Measurements from ENCODE around the gene NPLOC4.
A peak's percentile ranks its signal among the peaks of the same experiment; 100 is the strongest.

Gene NPLOC4

DNA sequence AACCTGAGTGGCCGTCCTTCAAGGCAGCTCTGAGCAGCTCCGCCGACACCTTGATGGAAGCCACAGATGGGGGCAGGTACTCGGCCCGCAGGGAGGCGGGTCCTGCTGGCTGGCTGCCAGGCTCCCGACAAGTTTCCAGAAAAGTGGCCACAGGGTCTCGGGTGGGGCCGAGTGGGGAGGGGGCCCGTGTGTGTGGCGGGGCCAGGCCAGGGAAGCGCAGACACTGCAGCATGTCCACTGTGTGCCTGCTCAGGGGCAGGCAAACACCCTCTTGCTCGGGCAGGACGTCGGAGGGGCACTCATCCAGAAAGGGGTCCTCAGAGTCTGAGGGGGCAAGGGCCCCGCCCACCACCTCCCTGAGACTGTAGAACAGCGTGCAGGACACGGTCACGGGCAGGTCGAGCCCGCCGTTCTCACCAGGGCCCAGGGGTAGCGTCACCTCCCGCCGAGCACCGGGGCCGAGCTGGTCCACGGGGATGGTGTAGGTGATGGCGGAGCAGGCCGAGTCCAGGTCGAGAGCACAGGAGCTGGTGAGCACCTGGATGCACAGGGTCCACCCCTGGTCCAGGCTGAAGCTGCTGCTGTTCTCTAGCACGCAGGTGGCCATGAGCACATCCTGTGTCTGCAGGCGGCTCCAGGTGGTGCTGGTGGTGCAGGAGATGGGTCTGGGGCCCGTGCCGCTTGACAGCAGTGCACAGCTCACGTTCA is 89.9 kb downstream of the NPLOC4 start:
- DNase-seq (ENCODE audit: low read depth in 3 of 3), result no peak

- DNase-seq (ENCODE audit: low read depth in 3 of 3), result no peak
Measured at GRCh38 chr17:81545160-81545949, 91.6 kb downstream of the NPLOC4 start.

DNA sequence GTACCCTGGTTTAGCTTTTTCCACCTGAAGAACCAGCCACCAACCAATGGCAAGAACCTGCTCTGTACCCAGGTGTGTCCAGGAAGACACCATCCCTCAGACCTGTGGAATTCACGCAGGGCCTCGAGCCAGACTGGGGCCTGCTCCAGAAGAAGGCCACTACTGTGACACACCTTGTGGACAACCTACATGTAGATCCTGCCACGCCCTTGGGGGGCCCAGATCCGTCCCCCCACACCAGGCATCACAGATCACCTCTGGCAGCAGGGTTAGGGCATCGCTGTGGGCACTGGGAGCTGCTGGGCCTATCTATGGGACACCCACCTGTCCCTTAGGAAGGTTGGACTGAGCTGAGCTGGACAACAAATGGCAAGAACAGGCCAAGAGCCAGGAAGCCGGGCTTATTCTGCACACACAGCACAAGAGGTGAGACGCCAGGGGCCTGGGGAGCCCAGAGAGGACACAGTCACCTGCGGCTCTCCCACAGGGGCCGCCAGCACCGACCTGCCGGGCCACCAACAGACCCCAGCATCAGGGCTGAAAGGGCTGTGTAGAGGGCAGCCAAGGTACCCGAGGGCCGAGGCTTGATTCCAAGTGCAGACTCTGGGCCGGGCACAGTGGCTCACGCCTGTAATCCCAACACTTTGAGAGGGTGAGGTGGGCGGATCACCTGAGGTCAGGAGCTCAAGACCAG is 92.5 kb downstream of the NPLOC4 start:
- no peak for DNase-seq (ENCODE audit: low read depth in 3 of 3)

DNA sequence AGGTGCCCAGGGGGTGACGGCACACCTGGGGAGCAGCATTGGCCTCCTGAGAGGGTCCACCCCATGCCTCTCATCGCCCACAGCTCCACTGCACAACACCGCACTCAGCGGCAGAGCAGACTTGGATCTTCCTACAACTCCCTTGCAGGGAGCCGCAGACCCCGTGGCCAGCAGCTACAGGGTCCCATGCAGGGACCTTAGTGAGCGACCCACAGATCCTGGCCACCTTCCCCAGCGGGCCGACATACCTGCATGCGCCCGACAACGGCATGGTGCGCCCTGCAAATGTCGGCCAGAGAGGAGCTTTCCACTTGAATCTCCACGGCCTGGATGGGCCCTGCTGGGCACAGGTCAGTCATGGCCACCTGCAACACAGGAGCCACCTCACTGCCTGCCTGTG is 93.2 kb downstream of the NPLOC4 start:
- DNase-seq (ENCODE audit: low read depth in 3 of 3), result no peak

- no peak for DNase-seq (ENCODE audit: low read depth in 3 of 3)
Measured at GRCh38 chr17:81543339-81543675, 93.6 kb downstream of the NPLOC4 start.

DNA sequence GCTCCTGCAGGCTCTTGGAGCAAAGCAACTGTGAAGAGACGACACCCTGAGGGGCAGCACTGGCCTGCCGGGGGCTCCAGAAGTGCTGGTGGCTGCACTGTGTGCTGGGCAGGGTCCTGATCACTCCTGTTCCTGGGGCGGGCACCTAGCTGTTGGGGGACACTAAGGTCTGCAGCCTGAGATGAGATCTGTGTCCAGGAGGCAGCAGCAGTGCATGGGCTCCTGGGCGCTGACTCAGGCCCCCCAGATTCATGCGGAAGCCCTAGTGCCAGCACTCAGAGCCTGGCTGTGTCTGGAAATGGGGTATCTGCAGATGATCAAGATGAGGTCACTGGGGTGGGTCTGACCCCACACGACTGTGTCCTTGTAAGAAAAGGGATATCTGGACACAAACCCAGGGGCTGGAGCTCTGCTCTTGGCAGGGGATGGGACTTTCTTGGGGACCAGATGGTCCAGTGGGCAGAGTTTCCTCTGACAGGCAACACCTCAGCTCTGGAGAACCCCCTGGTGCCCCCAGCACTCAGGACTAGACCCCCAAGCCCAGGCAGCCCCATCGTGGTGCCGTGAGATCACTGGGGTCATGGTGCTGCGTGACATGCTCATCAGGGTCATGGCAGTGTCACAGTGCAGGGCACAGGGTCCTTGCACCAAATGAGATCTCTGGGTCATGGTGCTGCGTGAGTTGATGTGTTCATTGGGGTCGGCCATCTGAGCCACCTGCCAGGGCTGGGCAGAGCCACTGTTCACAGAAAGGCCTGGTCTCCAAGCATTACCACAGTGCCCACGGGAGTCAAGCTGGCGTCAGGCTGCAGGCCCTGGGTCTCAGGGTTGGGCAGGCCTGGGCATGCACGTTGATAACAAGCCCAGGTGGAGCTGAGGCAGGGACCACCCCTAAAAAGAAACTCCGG is 94.2 kb downstream of the NPLOC4 start:
- DNase-seq (ENCODE audit: low read depth in 3 of 3), result no peak

GRCh38 chr17:81541123-81541522 is 95.8 kb downstream of the NPLOC4 start:
- DNase-seq (ENCODE audit: low read depth in 3 of 3), result no peak

DNA sequence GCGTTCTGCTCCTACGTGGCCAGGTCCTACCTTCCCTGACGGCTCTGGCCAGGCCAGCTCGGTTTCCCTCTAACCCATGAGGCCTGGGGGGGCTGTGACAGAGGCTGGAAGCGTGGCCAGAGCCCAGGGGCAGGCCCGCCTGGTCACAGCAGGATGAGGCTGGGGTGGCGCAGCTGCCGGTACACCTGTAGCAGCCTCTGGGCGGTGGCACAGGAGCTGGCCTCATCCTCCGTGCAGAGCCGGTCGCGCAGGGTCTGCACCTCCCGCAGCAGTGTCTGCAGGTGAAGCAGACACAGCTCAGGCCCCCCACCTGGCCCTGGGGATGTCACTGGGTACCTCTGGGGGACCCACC is 96.3 kb downstream of the NPLOC4 start:
- DNase-seq (ENCODE audit: low read depth in 3 of 3), result no peak

- DNase-seq (ENCODE audit: low read depth in 3 of 3), result no peak
Measured at GRCh38 chr17:81539961-81540675, 96.8 kb downstream of the NPLOC4 start.

- DNase-seq (ENCODE audit: low read depth in 3 of 3), result no peak
Measured at GRCh38 chr17:81539571-81539900, 97.4 kb downstream of the NPLOC4 start.

- no peak for DNase-seq (ENCODE audit: low read depth in 3 of 3)
Measured at GRCh38 chr17:81538651-81539570, 98.0 kb downstream of the NPLOC4 start.

GRCh38 chr17:81537856-81538555 is 98.9 kb downstream of the NPLOC4 start:
- no peak for DNase-seq (ENCODE audit: low read depth in 3 of 3)

GRCh38 chr17:81537343-81537855 is 99.5 kb downstream of the NPLOC4 start:
- peak in 1 of 3 experiments; percentile 38 for DNase-seq (ENCODE audit: low read depth in 3 of 3)

DNA sequence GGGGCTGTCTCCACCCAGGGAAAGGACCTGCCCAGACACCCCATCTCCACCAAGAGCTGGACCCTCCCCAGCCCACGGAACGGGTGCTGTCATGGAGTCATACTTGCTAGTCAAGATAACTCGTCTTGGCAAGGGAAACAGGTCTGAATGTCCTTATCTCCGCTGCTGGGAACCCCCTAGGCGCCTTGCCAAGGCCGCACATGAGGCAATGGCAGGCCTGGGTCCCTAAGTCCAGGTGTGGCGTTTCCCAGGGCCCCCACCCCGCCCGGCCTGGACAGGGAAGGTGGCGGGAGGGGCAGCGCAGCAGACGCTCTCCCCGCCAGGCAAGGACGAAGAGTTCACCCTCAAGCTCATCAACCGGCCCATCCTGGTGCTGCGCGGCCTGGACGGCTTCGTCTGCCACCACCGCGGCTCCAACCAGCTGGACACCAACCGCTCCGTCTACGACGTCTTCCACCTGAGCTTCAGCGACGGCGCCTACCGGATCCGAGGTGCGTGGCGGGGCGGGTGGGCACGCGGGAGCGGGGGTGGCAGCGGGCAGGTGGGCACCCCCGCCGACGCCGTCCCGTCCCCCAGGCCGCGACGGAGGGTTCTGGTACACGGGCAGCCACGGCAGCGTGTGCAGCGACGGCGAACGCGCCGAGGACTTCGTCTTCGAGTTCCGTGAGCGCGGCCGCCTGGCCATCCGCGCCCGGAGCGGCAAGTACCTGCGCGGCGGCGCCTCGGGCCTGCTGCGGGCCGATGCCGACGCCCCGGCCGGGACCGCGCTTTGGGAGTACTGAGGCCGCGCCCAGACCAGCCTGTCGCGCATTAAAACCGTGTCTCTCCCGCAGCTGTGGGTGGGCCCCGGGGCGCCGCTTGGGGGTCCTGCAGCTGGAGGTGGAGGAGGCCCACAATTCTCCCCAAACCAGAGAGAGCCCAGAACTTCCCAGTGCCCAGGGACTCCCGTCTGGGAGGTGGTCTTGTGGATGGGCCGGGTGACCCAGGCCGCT is 100.3 kb downstream of the NPLOC4 start:
- no peak for DNase-seq (ENCODE audit: low read depth in 3 of 3)

- DNase-seq (ENCODE audit: low read depth in 3 of 3), result no peak
Measured at GRCh38 chr17:81535480-81536298, 101.2 kb downstream of the NPLOC4 start.

GRCh38 chr17:81535007-81535328 is 101.9 kb downstream of the NPLOC4 start:
- no peak for DNase-seq (ENCODE audit: low read depth in 3 of 3)
